Hematopoietic multipotent progenitor cell treated with erythropoietin and hydrocortisone succinate and interleukin-3 and kit ligand, for 15 days (in vitro differentiated cells): ENCODE measurements around the gene ULBP3.
"Not testable (repeated sequence)": the region's sequence is repeated elsewhere in the genome, so short reads cannot be mapped to it uniquely, and the experiment has no call there.

Experiments
- DNase-seq: peaks from one replicate; pipeline ENCODE4 v3.0.0-alpha.2; 2015; ENCODE audit warnings: low spot score

ULBP3 gene

DNA sequence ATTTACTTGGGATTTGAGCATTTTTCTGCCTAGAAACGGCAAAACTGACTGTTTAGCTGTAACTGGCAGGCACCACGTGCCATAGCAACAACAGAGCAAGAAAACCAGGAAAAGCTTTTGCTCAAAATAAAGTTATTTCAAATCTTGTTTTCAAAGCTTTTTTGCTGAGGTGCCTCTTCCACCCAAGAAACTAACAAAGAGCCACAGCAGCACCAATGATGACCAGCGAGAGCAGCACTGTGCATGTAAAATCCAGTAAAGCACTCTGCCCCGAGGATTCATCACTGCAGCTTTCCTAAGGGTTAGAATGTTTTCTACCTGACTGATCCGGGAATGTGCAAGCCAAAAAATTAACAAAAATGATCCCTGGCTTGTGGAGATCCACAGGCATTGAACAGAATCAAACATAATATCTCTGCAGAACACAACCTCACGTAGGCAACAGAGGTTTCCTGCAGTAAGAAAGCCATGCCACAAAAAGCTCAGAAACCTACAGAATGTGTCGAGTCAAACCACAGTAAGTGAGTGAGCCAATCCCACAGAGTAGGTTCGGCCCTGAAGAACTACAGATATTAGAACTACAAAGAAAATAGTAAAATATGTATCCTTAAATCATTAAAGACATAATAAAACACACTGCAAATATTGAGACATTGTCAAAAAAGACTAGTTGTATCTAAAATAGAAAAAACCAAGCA, 7.4 kb upstream of the ULBP3 start:
- no peak for DNase-seq

DNA sequence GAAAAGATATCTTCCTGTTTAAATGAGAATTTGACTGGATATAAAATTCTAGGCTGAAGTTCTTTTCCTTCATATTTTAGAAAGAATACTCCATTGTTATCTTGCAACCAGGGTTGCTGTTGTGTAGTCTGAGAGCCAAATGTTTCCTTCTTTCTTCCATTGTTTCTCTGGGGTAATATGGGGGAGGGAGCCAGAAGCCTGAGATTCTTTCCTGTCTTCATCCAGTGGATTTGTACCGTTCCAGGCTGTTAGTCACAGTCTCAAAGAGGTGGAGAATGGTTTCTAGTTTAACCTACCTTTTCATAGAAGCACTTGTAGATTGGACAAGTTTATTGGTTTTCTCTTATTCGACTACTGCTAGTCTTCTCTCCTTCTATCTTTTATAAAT, 6.1 kb upstream of the ULBP3 start:
- no peak for DNase-seq

DNA sequence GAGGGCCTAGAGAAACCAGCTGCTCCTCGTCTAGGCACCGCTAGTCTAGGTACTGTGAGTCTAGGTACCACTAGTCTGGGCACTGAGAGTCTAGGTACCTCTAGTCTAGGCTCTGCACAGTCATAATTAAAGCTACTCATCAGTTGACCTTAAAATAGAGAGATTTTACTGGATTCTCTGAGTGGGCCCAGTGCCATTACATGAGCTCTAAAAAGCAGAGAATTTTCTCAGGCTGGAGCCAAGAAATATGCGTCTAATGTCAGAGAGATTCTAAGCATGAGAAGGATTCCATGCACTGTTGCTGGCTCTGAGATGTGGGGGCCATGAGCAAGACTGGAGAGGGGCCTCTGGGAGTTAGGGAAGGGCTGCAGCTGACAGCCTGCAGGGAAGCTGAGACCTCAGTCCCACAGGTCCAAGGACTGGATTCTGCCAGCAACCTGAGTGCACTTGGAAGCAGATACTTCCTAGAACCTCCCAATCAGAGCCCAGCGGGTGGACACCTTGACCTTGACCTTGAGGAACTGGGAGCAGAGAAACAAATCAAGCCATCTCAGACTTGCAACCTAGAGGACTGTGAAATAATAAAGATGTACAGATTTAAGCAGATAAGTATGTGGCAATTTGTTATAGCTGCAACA, 5.6 kb upstream of the ULBP3 start:
- DNase-seq: not testable (repeated sequence)

DNA sequence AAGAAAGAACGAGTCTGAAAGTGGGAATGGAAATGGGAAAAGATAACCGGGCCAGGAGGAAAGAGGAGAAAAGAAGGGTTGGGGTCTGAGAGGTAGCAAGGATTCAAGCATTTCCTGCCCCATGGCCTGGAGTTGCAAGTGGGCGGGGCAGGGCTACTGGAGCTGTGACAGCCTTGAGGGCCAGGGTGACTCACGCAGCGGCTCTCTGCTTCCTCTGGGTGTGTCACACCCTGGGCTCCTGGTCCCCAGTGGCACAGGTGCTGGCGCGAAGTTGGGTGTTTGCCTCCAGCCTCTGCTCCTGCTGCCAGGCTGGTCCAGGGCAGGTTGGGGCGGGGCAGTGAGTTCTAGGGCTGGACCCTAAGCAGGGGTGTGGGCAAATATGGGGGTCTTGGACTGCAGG, 3.3 kb upstream of the ULBP3 start:
- no peak for DNase-seq

DNA sequence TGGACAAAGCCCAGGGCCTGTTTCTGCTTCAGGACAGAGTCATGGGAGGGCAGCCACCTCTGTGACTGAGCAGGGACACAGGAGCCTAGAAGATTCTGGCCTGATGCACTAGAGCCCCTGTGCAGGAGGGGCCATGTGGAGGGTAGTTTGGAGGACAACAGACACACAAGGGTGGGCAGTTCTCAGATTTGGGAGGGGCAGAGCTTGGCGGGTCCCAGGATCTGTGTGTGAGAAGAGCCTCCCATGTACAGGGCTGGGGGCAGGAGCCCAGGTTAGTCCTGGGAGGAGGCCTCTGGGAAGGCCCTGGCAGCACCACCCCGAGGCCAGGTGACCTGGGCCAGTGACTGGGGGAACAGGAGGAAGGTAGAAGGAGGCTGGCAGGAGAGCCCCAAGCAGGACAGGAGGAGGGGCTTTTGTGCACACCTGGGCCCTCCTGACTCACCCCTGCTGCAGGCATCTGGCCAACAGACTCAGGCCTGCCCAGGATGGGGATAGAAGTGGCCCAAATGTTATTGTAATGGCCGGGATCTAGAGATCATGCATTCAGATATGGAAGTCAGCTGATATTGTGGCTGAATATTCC, 1.4 kb upstream of the ULBP3 start:
- DNase-seq: no peak

DNA sequence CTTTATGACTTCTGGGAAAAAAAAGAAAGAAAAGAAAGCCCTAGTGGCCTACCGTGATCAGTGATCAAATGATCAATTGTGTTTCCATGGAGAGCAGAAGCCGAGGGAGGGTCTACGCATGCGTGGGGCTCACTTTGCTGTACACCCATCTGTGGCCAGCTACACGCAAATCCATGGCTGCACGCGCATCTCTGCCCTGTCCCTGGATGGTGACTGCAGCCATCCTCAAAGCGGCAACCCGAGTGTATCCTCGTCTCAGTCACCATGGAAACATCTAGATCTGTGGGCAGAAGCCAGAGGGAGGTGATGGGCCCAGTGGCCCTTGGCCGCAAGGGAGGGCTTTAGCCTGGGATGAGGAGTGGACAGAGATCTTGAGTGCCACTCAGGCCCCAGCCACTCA, 785 bp upstream of the ULBP3 start:
- no peak for DNase-seq

DNA sequence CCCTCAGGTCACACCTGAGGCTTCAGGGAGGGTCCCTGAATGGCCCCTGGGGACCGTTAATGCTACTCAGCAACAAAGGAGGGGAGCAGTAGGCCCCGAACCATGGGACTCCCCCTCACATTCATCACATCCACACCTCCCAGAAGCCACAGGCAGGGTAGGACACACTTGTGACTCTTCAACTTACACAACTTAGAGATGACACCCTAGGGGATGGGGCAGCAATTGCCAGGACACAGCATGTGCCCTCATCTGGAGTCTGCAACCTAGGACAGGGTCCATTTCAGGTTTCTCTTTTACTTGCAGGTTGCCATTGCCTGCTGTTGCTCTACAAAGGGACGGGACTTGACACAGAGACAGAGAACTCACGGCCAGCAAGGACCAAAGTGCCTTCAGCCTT, 770 bp downstream of the ULBP3 start:
- DNase-seq: no peak

DNA sequence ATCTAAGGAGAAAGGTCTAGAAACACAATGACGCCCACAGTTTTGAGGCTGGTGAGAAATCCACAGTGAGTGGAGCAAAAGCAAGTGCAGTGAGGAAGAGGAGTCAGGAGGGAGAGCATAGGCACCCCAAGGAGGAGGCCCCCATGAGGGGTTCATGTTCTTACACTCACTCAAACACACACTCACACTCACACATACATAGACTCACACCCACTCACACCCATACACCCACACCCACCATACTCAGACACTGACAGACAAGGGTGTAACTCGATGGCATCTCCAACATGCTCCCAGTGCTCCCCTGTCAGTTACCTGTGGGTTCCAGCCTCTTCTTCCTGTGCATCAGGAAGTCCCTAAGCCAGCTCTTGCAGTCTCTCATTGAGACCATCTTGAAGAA, 3.8 kb downstream of the ULBP3 start:
- DNase-seq: no peak

DNA sequence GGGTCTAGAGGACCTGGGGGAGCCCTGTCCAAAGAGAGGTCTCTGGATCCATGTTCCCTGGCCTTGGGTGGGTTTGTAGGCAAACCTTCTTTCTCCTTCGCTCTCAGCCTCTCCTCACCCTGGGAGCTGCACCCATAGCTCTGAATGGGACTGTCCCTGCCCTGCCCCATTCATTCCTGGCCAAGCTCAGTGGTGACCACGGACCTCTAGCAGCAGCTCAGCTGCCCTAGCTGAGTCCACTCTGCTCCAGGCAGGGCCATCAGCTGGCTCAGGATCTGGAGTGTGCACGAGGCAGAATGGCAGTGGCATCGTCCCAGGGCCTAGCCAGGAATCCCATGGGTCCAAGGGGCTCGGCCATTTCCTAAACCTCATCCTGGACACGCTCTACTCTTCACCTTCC, 5.3 kb downstream of the ULBP3 start:
- DNase-seq: no peak

DNA sequence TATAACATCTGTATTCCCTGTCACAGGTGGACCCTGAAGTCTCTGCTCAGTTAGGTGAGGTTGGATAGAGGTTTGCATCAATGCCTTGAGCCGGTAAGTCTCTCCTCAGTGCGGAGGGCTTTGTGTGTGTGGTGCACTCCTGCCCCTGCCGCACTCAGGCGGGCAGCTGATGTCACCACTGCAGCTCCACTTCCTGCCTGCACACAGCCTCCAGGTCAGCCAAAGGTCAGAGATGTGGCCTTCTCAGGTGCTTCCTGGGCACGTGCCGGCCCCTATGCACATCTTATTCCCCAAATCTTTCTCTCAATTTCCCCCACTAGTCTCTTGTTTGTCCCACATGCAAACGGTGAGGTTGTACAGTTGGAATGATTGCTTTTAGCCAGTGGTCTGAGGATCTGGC, 8.9 kb downstream of the ULBP3 start:
- not testable (repeated sequence) for DNase-seq

DNA sequence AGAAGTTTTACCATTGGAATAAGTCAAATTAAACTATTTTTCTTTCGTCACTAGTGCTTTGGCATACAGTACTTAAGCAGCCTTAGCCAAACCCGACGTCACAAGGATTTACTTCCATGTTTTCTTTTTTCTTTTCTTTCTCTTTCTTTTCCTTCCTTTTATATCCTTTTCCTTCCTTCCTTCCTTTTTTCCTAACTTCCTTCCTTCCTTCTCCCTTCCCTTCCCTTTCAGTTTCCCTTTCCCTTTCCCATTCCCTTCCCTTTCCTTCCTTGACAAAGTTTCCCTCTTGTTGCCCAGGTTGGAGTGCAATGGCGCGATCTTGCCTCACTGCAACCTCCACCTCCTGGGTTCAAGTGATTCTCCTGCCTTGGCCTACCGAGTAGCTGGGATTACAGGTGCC, 9.9 kb downstream of the ULBP3 start:
- no peak for DNase-seq

DNA sequence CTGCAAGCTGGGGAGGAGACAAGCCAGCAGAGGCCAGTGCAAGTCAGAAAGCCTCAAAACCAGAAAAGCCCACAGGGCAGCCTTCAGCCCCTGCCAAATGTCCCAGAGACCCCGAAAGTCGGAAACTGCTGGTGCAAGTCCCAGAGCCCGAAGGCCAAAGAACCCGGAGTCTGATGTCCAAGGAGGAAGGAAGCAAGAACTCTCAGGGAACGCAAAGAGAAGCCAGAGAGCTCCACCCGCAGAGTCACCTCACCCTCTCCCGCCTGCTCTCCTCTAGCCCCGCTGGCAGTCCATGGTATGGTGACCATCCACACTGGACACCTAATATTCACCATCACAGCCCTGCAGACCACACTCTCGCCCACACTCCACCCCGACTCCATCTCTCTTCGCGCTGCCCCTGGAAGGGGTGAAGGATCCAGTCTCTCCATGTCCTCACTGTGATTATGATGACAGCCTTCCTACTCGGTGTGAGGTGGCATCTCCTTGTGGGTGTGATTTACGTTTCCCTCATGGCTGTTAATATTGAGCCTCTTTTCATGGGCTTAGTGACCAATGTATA, 10.6 kb downstream of the ULBP3 start:
- no peak for DNase-seq

DNA sequence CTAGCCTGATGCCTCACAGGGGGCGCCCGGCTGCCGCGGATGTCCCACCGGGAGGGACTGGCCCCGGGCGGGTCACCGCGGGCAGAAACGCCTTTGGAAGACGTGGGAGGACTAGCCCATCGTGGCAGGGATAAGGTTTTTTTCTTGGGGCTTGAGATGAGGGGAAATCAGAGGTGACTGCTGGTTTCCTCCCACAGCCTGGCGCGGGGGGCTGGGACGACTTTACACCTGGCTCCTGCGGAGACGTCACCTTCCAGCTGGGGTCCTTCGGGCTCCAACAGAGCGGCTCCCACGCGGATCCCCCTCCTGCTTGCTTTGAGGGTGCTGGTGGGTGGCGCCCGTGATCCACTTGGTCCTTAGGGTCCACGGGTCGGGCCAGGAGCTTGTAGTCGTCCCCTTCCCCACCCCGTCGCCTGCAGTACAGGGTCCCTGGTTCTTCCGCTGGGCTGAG, 11.4 kb downstream of the ULBP3 start:
- no peak for DNase-seq

DNA sequence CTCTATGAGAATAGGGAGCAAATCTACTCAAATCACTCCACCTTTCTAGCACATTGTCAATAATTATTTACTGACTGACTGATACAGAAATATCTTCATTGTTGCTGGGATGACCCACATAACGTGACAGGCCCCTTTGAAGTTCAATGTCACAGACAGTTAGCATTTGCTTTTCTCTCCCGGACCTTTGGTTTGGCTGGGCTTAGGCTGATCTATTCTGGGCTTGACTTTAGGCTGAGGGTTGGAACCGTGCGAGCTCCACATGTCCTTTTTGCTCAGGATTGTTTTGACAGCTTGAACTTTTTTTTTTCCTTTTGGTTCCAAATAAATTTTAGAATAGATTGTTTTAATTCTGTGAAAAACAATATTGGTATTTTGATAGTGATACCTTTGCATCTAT, 12.0 kb downstream of the ULBP3 start:
- no peak for DNase-seq

DNA sequence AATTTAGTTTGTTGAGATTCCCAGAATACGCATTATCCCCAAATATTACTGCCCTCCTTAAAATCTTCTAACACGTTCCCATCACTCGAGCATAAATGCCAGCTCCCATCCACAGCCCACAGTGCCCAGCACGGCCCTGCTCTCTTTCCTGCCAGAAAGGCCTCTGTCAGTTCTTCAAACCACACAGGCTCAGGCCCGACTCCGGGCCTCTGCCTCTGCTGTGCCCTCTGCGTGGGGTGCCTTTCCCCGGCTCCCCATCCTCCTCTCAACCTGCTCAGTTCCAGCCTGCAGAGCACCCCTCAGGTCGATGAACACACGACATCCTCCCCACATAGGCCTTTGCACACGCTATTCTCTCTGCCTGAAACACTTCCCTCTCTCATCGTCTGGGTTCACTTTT, 12.8 kb downstream of the ULBP3 start:
- DNase-seq: no peak

DNA sequence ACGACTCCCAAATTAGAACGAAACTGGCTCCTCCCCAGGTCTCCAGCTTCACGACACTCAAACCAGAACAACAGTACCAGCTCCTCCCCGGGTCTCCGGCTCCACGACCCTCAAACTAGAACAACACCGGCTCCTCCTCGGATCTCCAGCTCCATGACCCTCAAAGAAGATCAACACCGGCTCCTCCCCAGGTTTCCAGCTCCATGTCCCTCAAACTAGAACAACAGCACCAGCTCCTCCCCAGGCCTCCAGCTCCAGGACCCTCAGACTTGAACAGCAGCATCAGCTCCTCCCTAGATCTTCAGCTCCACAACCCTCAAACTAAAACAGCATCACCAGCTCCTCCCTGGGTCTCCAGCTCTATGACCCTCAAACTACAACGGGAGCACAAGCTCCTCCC, 13.8 kb downstream of the ULBP3 start:
- no peak for DNase-seq

DNA sequence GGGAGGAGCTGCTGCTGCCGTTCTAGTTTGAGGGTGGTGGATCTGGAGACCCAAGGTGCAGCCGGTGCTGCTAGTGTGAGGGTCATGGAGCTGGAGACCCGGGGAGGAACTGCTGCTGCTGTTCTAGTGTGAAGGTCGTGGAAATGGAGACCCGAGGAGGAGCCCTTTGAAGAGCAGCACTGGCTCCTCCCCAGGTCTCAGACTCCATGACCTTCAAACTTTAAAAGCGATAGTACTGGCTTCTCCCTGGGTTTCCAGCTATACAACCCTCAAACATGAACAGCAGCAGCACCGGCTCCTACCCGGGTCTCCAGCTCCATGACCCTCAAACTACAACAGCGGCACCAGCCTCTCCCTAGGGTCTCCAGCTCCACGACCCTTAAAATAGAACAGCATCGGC, 15.5 kb downstream of the ULBP3 start:
- no peak for DNase-seq

DNA sequence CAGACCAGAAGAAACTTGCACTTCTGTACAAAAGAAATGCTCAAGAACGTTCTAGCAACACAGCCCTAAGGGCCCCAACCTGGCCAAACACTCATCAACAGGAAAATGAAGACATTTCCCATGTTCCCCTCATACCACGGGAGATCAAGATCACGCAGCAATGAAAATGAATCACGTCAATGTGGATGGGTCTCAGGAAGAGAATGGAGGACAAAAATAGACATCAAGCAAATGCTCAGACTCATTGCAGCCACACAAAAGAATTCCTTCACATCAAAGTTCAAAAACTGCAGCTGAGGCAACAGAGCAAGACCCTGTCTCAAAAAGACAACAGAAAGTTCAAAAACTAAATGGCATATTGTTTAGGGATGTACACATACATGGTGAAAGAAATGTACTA, 18.1 kb downstream of the ULBP3 start:
- no peak for DNase-seq

DNA sequence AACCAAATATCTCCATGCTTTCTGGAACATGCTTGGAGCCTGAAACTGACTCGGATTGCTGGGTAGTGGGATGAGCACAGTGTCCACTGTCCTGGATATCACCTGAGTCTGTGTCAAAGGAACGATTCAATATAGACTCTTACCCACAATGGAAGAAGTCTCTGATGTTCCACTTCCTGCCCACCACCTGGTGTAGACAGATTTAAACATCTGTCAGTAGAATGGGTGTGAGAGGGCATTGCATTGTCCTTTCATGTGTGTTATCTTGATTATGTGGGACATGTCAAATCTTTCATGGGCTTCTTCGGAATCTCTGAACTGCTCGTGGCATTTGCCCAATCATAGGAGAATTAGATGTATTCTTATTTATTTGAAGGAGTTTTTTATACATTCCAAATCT, 20.8 kb downstream of the ULBP3 start:
- DNase-seq: no peak

DNA sequence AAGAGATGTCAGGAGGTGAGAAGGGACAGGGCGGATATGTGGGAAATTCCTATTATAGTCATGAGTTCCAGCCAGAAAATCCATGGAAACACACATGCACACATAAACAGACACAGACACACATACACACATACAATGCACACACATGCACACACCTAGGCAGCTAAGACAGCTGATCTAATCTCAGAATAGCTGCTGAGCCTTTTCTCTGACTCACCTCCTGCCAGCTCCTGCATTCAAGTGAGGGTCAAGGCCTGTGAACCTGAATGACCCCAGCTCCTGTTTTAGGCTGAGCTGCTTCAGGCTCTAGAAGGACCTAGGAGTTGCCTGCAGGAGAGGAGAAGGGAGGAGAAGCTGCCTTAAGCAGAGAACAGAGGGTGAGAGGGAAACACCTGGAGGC, 22.0 kb downstream of the ULBP3 start:
- no peak for DNase-seq

DNA sequence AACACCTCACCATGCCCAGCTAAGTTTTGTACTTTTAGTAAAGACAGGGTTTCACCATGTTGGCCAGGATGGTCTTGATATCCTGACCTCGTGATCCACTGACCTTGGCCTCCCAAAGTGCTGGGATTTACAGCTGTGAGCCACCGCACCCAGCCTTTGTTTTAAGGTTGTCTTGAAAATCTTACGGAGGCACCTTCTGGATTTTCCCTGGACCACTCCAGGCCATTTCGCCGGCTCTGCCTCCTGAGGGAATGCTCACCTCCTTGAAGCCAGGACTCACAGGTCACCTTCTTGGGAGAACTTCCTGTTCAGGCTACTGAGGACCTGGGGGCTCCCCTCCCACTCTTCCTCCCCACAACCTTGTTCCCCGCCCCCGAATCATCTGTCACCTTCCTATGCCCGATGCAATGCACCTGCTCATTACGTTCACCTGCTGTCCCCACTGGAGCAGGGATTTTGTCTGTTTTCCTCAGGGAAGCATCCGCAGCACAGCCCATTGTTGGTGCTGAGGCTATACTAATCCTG, 24.2 kb downstream of the ULBP3 start:
- no peak for DNase-seq

DNA sequence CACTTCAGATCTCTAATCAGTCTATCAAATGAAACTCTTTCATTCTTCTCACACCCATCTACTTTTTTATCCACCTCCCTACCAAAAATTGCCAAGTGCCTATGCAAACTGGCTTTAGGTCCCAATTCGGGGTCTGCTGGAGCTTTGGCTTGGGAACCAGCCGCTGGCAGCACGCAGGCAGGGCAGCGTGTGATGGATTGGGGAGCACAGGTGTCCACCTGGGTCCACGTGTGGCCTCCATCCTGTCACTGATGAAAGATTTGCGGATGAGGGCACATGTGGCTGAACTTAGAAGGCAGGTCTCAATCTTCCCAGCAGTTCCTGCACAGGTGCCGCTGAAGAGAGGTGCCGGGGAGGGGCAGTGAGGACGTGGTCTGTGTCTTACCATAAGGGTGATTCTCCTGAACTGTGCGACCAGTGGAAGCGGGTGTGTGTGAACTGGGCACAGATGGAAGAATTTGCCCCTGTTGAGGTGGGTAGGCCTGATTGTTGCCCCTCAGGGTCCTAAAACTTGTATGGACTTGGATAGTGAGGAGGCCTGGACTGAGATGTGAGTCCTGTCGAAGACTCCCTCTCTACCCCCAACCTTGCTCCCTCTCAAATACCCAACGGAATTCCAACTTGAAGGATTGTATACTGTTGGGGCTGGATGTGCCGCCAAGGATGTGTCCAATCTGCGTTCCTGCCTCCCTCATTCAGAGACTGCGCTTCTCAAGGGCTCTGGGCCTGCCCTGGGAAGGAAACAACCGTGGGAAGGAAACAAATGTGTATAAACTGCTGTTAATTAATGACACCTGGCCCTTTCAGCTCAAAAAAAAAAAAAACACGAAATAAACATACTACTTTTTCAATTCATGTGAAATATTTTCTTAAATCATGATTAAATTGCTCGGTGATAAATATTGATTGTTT, 25.2 kb downstream of the ULBP3 start:
- DNase-seq: no peak
